HepG2 (cell line): ENCODE measurements around the gene LINGO3. TPM values are rescaled to one million over a fixed set of nuclear protein-coding genes. Genes with fewer than 3 reads are reported as not detected.

Experiments
- ATF2 ChIP-seq: sonication (generic); formaldehyde crosslinking; IDR thresholded peaks from 2 replicates; pipeline ENCODE4 v1.4.0; 2020; ENCODE audit warnings: missing genetic modification reagents
- GRHL1 ChIP-seq: sonication (generic); formaldehyde crosslinking; conservative IDR thresholded peaks from 2 replicates; pipeline ENCODE4 v1.8.0; 2022; ENCODE audit warnings: missing genetic modification reagents
- LCORL ChIP-seq, 2 experiments: fragments of 450-650 bp in 1 of 2; sonication (generic) in 1 of 2; formaldehyde crosslinking in 1 of 2; IDR thresholded peaks; 2 replicates each; pipeline versions ENCODE4 v1.5.0 to v1.6.1; 2017 to 2020; ENCODE audit warnings: antibody characterized with exemption in 1 of 2, missing genetic modification reagents in 1 of 2
- RFX5 ChIP-seq: IDR thresholded peaks from 2 replicates; pipeline ENCODE4 v1.6.1; 2011; ENCODE audit warnings: low read depth, low read length, improper control_type of control experiment
- SIN3B ChIP-seq: fragments of 150-350 bp; IDR thresholded peaks from 2 replicates; pipeline ENCODE4 v1.6.1; 2014; ENCODE audit warnings: low read length
- UBTF ChIP-seq: sonication (generic); formaldehyde crosslinking; IDR thresholded peaks from 2 replicates; pipeline ENCODE4 v1.4.0; 2020; ENCODE audit warnings: mild to moderate bottlenecking, missing genetic modification reagents
- ZBTB26 ChIP-seq: IDR thresholded peaks from 2 replicates; pipeline ENCODE4 v1.6.1; 2016; ENCODE audit warnings: missing compliant biosample characterization, missing genetic modification reagents, borderline replicate concordance
- ZGPAT ChIP-seq: IDR thresholded peaks from 2 replicates; pipeline ENCODE4 v1.6.1; 2016; ENCODE audit warnings: mild to moderate bottlenecking
- ZNF574 ChIP-seq: sonication (generic); formaldehyde crosslinking; IDR thresholded peaks from 2 replicates; pipeline ENCODE4 v1.4.0; 2020; ENCODE audit warnings: missing genetic modification reagents
- ZNF580 ChIP-seq: IDR thresholded peaks from 2 replicates; pipeline ENCODE4 v1.6.1; 2016; ENCODE audit warnings: low read depth, borderline replicate concordance
- ZNF609 ChIP-seq: sonication (generic); formaldehyde crosslinking; IDR thresholded peaks from 2 replicates; pipeline ENCODE4 v1.4.0; 2020; ENCODE audit warnings: mild to moderate bottlenecking, missing genetic modification reagents, borderline replicate concordance
- polyA plus RNA-seq, 8 experiments: library from polyadenylated mRNA; depleted of rRNA in 3 of 8; stranded (reverse) in 7 of 8; unstranded in 1 of 8; fragments of >200 nt; fragmentation: Illumina TruSeq in 4 of 8; extraction: Trizol in 4 of 8; gene quantifications; 2 replicates each; pipeline versions ENCODE4 v1.2.1 to v1.2.3, GENCODE V29; 2011 to 2016; ENCODE audit warnings: low read depth in 4 of 8, missing spikeins in 1 of 8, mixed read lengths in 1 of 8; ENCODE audit not compliant: insufficient read depth in 1 of 8
- total RNA-seq, 5 experiments: library from RNA; depleted of rRNA; stranded (reverse); fragments of >200 nt; fragmentation: Illumina TruSeq; extraction: Trizol; gene quantifications; 2 replicates each; pipeline ENCODE4 v1.2.3, GENCODE V29; 2016; ENCODE audit warnings: low read depth in 1 of 5

Gene LINGO3
- total and polyA plus RNA-seq, 2 of the 13 experiments (the other 11 are each of a cell fraction or from before 2014, with no cell fraction given): not detected

- TF ChIP-seq ZNF574 (CRISPR knock-in tag) (no peak), RFX5 (no peak), UBTF (CRISPR knock-in tag) (peak; percentile 52; the same call in 1 of the 2 replicates), LCORL (IDR thresholded peaks at IDR 0.05) (no peak), LCORL (CRISPR knock-in tag; IDR thresholded peaks at IDR 0.05) (peak; percentile 90), ZBTB26 (CRISPR knock-in tag) (peak; percentile 40; the same call in 1 of the 2 replicates), ATF2 (CRISPR knock-in tag) (no peak; the same call in 1 of the 2 replicates), ZNF609 (no peak), ZNF580 (CRISPR knock-in tag) (no peak), GRHL1 (CRISPR knock-in tag) (no peak), ZGPAT (CRISPR knock-in tag) (peak; percentile 79), SIN3B (no peak)
These were observed 7.9 kb upstream of the LINGO3 start (continued) for GRCh38 chr19:2315818-2316353.
